Measurements from ENCODE around the gene CFAP97D2.

DNA sequence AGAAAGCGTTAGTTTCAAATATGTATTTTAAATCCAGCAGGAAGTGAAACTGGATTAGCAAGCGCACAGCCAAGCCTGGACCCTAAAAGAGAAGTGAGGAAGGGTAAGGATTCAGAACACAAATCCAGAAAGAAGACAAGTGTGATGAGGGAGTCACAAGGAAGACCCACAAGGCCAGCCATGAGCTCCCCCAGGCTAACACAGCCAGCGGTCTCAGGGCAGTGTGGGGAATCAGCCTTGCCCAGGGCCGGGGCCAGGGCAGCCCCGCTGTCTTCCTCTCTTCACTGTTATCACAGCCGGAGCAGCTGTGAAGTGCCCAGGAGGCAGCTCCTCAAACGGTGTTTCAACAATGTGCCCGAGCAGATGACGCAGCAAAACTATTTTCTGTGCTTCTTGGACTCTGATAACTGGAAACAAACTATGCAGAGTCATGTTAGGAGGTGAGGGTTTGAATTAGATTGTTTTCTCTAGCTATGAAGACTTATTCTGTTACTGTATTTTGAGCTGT lies 43.5 kb downstream of the CFAP97D2 start:
- TF ChIP-seq, protein P1, sequence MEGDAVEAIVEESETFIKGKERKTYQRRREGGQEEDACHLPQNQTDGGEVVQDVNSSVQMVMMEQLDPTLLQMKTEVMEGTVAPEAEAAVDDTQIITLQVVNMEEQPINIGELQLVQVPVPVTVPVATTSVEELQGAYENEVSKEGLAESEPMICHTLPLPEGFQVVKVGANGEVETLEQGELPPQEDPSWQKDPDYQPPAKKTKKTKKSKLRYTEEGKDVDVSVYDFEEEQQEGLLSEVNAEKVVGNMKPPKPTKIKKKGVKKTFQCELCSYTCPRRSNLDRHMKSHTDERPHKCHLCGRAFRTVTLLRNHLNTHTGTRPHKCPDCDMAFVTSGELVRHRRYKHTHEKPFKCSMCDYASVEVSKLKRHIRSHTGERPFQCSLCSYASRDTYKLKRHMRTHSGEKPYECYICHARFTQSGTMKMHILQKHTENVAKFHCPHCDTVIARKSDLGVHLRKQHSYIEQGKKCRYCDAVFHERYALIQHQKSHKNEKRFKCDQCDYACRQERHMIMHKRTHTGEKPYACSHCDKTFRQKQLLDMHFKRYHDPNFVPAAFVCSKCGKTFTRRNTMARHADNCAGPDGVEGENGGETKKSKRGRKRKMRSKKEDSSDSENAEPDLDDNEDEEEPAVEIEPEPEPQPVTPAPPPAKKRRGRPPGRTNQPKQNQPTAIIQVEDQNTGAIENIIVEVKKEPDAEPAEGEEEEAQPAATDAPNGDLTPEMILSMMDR (IDR thresholded peaks at IDR 0.05): no peak
- TF ChIP-seq POLR2A (IDR thresholded peaks at IDR 0.05): no peak

All from thyroid gland (tissue), 4 donors.